NCI-H128 (cell line): ENCODE measurements around the gene ARID1B.
A peak's percentile ranks its signal among the peaks of the same experiment; 100 is the strongest.

Experiments used
- DNase-seq: peaks from one replicate; lab custom pipeline; 2025; ENCODE audit not compliant: unreplicated experiment; lab: John Stamatoyannopoulos, UW

The ARID1B gene

DNA sequence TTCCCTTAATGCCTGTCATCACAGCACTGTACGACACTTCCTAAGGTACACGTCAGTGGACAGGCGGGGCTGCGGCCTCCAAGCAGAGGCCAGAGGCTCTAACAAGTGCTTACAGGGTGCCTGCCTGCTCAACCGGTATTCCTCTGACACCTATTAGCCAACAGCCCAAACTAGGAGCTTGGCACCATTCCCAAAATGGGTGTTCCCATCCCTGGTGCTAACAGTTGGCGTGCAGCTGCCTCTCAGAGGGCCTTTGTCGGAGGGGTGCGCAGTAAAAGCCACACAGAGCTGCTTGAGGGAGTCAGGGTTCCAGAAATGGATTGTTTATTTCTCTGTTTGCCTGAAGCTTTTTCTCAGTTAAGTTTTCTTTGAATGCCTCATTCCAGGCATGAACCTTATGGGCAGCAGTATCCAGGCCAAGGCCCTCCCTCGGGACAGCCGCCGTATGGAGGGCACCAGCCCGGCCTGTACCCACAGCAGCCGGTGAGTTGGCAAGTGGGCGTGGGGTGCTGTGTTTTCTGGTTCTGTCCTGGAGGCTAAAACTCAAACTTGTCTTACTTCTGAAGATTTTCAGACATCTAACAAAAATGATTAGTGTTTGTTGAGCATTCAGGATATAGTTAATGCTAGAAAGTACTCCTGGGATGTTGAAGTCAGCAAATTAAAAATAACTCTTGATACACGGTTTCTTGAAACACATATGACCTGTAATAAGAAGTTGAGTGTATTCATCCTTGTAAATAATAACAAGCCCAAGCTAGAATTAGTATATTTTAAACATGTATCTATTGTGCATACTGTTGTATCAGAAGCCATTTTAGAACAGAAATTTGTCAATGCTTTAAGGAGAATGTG is 421.5 kb downstream of the ARID1B start:
- DNase-seq: peak; percentile 93

DNA sequence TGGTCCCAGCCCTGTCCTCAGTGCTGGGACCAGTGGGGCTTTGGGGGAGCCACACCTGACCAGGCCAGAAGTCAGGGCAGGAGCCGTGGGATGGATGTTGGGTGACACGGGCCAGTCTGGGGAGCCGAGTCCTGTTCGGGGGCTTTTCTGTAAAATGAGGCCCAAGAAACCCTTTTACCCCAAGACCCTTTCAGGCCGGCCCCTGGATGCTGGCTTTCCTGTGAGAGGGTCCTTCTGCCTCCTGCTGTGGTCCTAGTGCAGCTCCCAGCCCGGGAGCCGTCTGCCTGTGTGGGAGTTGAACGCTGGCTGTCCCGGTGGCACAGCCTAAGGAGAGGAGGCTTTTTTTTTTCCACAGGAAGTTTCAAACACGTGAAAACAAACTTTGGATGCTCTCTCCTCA is 422.9 kb downstream of the ARID1B start:
- DNase-seq: no peak

DNA sequence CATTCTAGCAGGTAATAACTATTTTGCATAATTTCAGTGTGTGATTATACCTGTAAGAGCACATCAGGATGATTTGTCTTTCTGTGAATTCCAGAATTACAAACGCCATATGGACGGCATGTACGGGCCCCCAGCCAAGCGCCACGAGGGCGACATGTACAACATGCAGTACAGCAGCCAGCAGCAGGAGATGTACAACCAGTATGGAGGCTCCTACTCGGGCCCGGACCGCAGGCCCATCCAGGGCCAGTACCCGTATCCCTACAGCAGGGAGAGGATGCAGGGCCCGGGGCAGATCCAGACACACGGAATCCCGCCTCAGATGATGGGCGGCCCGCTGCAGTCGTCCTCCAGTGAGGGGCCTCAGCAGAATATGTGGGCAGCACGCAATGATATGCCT is 423.4 kb downstream of the ARID1B start:
- no peak for DNase-seq

DNA sequence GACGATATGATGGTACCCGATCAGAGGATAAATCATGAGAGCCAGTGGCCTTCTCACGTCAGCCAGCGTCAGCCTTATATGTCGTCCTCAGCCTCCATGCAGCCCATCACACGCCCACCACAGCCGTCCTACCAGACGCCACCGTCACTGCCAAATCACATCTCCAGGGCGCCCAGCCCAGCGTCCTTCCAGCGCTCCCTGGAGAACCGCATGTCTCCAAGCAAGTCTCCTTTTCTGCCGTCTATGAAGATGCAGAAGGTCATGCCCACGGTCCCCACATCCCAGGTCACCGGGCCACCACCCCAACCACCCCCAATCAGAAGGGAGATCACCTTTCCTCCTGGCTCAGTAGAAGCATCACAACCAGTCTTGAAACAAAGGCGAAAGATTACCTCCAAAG is 423.9 kb downstream of the ARID1B start:
- DNase-seq: no peak

DNA sequence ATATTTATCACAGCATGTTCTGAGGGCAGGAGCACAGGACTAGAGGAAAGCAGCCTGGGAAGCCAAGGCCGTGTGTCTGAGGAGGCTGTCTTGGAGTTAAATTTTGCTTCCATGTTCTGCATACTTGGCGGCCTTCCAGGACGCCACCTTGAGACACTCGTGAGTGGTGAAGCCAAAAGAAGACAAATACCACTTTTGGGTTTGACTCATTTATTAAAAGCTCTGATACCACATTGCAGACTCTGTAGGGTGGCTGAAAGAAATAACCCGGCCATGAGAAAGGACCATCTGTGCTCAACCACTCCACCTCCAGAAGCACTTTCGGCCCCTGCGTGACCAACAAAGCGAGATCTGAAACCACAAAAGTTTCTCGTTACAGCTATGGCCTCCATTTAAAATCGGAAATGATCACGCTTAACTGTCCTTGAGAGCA is 426.1 kb downstream of the ARID1B start:
- DNase-seq: peak; percentile 61

DNA sequence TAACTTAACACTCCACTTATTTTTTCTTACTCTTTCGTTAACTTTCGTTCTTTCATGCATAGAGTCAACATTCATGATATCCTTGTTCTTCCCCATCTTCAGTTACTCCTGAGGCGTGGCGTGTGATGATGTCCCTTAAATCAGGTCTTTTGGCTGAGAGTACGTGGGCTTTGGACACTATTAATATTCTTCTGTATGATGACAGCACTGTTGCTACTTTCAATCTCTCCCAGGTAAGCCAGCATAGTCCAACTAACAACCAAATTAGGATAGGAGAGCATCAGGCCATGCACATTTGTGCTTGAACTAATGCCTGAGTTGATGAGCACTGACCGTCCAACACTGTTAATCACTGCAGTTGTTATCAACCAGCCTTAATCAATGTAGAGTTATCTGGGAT is 426.6 kb downstream of the ARID1B start:
- no peak for DNase-seq

DNA sequence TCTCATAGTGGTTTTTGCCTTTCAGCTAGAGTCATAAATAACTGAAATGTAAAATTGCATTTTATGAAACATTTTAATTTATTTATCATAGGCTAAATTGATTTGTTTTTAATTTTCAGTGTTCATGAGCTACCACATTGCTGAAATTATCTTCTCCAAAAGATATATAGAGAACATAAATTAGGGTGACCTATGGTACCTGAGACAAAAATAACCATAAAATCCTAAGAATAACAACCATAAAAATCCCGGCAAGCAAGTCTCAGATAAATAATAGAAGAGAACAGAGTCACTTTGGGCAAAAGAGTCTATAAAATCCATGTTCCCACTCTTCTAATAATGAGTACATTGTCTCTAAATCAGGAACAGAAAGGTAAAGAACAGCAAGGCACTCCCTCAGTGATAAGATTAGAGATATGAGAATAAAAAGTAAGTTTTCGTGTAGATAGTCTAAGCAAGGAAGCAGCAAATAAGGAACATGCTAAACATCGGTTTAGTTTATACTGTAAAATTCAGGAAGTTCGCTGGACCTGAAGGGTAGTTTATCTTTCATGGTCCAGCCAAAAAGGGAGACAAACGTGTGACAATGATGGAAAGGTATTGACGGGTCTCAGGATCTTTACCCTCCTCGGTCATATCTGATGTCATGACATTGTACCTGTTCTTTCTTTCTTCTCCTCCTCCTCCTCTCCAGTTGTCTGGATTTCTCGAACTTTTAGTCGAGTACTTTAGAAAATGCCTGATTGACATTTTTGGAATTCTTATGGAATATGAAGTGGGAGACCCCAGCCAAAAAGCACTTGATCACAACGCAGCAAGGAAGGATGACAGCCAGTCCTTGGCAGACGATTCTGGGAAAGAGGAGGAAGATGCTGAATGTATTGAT is 428.5 kb downstream of the ARID1B start:
- no peak for DNase-seq

DNA sequence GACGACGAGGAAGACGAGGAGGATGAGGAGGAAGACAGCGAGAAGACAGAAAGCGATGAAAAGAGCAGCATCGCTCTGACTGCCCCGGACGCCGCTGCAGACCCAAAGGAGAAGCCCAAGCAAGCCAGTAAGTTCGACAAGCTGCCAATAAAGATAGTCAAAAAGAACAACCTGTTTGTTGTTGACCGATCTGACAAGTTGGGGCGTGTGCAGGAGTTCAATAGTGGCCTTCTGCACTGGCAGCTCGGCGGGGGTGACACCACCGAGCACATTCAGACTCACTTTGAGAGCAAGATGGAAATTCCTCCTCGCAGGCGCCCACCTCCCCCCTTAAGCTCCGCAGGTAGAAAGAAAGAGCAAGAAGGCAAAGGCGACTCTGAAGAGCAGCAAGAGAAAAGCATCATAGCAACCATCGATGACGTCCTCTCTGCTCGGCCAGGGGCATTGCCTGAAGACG is 429.2 kb downstream of the ARID1B start:
- DNase-seq: no peak

DNA sequence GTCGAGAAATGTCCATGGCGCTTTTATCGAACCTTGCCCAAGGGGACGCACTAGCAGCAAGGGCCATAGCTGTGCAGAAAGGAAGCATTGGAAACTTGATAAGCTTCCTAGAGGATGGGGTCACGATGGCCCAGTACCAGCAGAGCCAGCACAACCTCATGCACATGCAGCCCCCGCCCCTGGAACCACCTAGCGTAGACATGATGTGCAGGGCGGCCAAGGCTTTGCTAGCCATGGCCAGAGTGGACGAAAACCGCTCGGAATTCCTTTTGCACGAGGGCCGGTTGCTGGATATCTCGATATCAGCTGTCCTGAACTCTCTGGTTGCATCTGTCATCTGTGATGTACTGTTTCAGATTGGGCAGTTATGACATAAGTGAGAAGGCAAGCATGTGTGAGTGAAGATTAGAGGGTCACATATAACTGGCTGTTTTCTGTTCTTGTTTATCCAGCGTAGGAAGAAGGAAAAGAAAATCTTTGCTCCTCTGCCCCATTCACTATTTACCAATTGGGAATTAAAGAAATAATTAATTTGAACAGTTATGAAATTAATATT is 430.4 kb downstream of the ARID1B start:
- no peak for DNase-seq

DNA sequence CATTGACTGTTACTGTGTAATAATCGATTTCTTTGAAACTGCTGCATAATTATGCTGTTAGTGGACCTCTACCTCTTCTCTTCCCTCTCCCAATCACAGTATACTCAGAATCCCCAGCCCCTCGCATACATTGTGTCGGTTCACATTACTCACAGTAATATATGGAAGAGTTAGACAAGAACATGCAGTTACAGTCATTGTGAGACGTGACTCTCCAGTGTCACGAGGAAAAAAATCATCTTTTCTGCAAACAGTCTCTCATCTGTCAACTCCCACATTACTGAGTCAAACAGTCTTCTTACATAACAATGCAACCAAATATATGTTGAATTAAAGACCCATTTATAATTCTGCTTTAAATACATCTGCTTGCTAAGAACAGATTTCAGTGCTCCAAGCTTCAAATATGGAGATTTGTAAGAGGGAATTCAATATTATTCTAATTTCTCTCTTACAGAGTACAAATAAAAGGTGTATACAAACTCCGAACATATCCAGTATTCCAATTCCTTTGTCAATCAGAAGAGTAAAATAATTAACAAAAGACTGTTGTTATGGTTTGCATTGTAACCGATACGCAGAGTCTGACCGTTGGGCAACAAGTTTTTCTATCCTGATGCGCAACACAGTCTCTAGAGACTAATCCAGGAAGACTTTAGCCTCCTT is 432.8 kb downstream of the ARID1B start:
- no peak for DNase-seq

DNA sequence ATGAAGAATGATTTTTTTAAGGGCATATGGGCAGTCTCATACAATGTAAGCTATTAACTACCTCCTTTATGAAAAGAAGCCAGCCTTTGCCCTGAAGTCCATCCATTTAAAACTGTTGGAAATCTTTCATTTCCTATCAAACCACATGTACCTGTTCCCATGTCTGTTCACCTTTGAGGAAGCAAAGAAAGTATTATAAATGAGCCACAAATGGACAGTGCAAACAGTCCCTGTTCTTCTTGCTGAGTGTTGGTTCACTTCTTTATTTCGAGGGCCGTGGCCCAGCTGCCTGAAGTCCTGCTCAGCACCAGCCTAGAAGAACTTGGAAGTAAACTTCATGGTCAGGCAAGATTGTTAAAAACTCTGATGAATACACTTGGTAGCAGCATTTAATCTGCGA is 433.8 kb downstream of the ARID1B start:
- no peak for DNase-seq

DNA sequence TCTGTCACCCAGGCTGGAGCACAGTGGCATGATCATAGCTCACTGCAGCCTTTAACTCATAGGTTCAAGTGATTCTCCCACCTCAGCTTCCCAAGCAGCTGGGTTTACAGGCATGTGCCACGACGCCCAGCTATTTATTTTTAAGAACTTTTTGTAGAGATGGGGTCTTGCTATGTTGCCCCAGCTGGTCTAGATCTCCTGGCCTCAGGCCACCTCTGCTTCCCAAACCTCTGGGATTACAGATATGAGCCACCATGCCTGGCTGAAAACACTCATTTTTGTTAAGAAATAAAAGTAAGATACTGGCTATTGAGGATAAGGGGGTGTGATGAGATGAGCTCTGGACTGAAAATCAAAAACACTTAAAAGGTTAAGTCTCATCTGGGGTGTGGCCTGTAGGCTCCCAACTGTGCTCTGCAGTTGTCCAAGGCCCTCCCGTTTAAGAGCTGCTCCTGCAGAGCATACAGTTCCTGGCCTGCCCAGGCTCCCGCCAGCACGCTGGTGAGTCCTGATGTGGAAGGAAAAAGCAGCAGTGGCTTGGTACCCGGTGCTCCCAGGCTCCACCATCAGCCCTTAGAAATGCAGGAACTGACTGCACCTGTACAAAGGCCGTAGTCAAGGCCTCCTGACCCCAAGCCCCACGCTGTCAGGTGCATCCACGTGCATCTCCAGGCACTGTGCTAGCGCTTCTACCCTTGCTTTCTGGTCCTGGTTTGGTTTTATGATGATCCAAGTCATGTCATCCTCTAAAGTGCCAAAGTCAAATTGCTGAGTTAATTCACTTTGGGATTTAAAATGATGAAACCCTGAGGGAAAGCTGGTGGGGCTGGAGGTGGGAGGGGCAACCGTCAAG is 434.7 kb downstream of the ARID1B start:
- DNase-seq: no peak

DNA sequence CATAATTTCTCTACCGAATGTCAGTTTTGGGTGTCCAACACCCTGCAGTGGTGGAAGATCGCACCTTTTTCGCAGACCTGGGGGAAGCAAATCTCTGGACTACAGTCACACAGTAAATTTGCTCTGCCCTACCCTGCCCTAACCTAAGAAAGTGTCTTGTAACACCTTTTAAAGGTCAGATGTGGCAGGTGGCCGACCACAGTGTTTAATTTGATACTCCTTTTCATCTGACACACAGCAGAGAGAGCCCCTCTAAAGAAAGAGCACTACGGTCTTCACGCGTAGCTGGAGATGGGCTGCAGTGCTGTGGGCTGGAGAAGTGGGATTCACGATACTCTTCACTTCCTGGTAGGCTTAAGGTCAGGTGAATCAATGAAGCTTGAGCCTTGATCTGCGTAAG is 436.2 kb downstream of the ARID1B start:
- no peak for DNase-seq

DNA sequence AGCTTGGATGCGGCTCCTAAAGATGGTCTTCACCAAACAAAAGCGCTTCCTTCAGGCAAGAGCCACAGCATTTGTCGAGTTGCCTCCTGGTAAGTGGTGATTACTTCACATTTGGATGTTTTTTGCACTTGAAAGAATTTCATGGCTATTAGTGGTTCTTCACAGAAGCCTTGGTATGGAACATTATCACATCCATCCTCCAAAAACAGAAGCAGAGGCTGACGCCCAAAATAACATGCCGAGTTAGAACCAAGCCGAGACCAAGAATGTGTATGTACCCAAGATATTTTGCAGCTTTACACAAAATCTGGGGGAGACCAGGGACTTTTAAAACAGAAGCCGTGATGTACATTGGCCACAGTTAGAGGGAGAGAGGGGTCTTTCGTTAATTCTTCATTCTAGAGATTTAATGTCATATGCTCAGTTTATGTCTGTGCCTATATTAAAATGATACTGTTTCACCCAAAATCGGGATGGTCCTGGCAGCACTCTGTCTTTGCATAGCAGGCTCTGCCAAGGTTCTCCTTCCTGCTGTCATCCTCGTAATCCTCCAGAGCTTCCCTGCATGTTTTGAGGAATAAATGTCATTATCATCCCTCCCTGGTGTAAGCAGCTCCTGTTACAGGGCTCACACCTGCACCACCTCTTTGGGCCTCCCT is 436.9 kb downstream of the ARID1B start:
- no peak for DNase-seq

DNA sequence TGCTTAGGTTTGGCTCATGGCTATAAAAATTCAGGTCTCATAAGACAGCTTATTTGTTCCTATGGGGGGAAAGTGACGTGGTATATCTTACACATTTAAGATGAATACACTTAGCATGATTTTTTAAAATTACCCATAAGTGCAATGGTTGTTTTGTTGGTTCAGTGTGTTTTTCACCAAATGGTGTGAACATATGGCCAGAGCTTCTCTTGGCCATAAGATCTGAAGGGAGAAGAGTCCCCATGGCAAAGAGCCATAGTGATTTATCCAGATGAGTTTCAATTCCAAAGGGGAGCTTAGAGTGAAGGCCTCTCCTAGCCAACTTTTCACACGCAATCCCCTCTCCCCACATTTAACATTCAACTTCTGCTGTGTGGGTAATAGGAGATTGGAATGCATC is 438.5 kb downstream of the ARID1B start:
- no peak for DNase-seq

DNA sequence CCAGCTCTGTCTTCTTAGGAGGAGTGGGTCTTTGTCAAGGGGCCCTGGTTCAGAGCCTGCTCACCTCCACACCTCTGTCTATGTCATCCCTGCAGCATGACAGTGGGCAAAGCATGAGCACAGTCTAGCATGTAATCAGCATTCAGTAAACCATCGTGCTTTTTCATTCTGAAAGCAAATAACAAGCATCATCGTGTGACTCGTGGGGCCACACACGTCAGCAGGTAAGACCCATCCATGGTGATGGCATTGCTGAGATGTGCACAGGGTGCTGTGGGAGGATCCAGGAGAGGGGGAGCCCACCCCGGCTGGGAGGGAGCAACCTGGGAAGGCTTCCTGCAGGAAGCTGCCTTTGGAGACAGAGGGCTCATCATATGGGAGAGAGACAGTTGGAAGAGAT is 439.4 kb downstream of the ARID1B start:
- no peak for DNase-seq

DNA sequence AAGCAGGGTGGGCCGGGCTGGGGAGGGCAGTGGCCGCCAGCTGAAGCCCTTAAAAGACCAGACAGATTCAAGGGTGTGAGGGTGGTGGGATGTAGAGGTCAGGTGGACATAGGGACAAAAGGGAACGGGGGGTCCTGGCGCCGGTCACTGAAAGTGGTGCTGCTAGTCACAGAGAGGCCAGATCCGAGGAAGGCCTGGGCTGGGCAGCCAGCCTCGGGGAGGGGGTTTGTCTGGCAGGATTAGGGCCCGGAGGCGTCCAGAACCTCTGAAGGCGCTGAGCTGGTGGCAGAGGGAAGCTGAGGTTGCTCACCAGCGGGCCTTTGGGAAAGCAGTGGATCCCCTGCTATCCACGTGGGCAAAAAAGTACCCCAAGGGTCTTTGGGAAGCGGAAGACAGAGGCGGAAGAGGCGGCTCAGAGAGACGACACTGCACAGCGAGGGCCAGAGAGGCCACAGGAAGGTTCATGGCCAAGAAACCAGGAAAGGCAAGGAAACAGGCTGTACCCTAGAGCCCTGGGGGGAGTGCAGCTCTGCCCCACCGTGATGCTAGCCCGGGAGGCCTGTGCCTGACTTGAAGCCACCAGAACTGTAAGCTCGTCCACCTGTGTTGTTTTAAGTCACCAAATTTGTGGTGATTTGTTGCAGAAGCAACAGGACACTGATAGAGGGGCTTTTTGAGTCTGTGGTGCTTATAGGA is 440.2 kb downstream of the ARID1B start:
- DNase-seq: no peak

DNA sequence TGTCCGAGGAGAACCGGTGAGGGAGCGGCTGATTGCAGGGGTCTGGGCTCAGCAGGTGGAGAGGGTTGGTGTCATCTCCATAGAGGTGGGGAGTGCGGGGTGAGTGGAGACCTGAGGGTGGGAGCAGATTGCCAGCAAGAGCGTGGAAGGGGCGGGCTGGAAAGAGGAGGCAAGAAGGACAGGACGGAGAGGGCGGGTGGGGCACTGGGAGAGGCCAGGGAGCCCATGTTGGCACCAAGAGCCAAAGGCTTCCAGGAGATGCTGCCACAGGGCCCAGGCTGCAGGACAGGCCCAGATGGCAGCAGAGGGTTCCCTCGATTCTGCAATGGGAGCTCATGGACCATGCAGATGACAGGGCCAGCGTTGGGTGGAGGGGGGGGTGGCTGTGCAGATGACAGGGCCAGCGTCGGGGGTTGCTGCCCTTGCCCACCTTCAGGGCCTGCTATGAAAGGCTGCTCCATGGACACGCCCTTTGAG is 440.8 kb downstream of the ARID1B start:
- DNase-seq: no peak
